Neural crest cell (in vitro differentiated cells): ENCODE data around the gene LSAMP. TPM values are rescaled to one million over a fixed set of nuclear protein-coding genes. Genes with fewer than 3 reads are reported as not detected.
A peak's percentile ranks its signal among the peaks of the same experiment; 100 is the strongest.

ENCODE experiments used
- DNase-seq: peaks from one replicate; pipeline ENCODE4 v3.0.0; 2021; ENCODE audit warnings: low read depth, mixed read lengths, low spot score
- H3K27ac Mint-ChIP-seq: one replicate; pipeline ENCODE4 v1.8.0; 2021; ENCODE audit warnings: mild to moderate bottlenecking, mixed read lengths; ENCODE audit not compliant: unreplicated experiment
- H3K27me3 Mint-ChIP-seq: 2 replicates; pipeline ENCODE4 v1.8.0; 2021; ENCODE audit warnings: low read depth, mild to moderate bottlenecking, mixed read lengths
- H3K36me3 Mint-ChIP-seq: 2 replicates; pipeline ENCODE4 v1.8.0; 2021; ENCODE audit warnings: low read depth, mild to moderate bottlenecking, mixed read lengths
- H3K4me1 Mint-ChIP-seq: 2 replicates; pipeline ENCODE4 v1.8.0; 2021; ENCODE audit warnings: mixed read lengths
- H3K4me3 Mint-ChIP-seq: one replicate; pipeline ENCODE4 v1.8.0; 2021; ENCODE audit warnings: mild to moderate bottlenecking, mixed read lengths
- H3K9me3 Mint-ChIP-seq: 2 replicates; pipeline ENCODE4 v1.8.0; 2021; ENCODE audit warnings: mixed read lengths
- CTCF ChIP-seq: fragments of 200-600 bp; sonication (generic); conservative IDR thresholded peaks from 2 replicates; pipeline ENCODE4 v1.5.0; 2021; ENCODE audit warnings: antibody characterized with exemption, mild to moderate bottlenecking
- total RNA-seq: library from RNA; stranded (reverse); gene quantifications from 2 replicates; pipeline ENCODE4 v1.2.1, GENCODE V29; 2021

The LSAMP gene
- total RNA-seq, 1 donor from 2014 or later: 36.7 TPM

- Mint-ChIP-seq H3K27me3 (no peaks in the 10 kb centered on the region), H3K9me3 (peaks cover 7% of the 10 kb centered on the region), H3K36me3 (peaks cover 9% of the 10 kb centered on the region), H3K4me3 (no peak overlapping the region), H3K27ac (no peak overlapping the region), H3K4me1 (peaks cover 9% of the 10 kb centered on the region)
- no peak for DNase-seq
- no peak for TF ChIP-seq CTCF
Measured at GRCh38 chr3:115999001-115999585, 446.2 kb downstream of the LSAMP start.

GRCh38 chr3:115996420-115997108 is 448.7 kb downstream of the LSAMP start:
- Mint-ChIP-seq H3K27me3 (no peaks in the 10 kb centered on the region), H3K4me3 (no peak overlapping the region), H3K9me3 (peaks cover 7% of the 10 kb centered on the region), H3K36me3 (peaks cover 9% of the 10 kb centered on the region), H3K4me1 (peaks cover 9% of the 10 kb centered on the region), H3K27ac (no peak overlapping the region)
- no peak for DNase-seq
- TF ChIP-seq CTCF: no peak

GRCh38 chr3:115990669-115991068 is 454.6 kb downstream of the LSAMP start:
- peaks cover 4% of the 10 kb centered on the region for H3K36me3 Mint-ChIP-seq
- DNase-seq: no peak
- no peaks in the 10 kb centered on the region for H3K9me3 Mint-ChIP-seq
- TF ChIP-seq CTCF: no peak
- no peak overlapping the region for H3K27ac Mint-ChIP-seq
- H3K4me3 Mint-ChIP-seq: no peak overlapping the region
- H3K27me3 Mint-ChIP-seq: no peaks in the 10 kb centered on the region
- no peaks in the 10 kb centered on the region for H3K4me1 Mint-ChIP-seq

- no peak for DNase-seq
- TF ChIP-seq CTCF: no peak
- no peak overlapping the region for H3K27ac Mint-ChIP-seq
- H3K27me3 Mint-ChIP-seq: no peaks in the 10 kb centered on the region
- no peaks in the 10 kb centered on the region for H3K4me1 Mint-ChIP-seq
- no peaks in the 10 kb centered on the region for H3K9me3 Mint-ChIP-seq
- H3K36me3 Mint-ChIP-seq: peaks cover 2% of the 10 kb centered on the region
- no peak overlapping the region for H3K4me3 Mint-ChIP-seq
Measured at GRCh38 chr3:115989684-115990421, 455.4 kb downstream of the LSAMP start.

- Mint-ChIP-seq H3K4me3 (no peak overlapping the region), H3K9me3 (no peaks in the 10 kb centered on the region), H3K36me3 (peaks cover 2% of the 10 kb centered on the region), H3K4me1 (no peaks in the 10 kb centered on the region), H3K27me3 (no peaks in the 10 kb centered on the region), H3K27ac (no peak overlapping the region)
- TF ChIP-seq CTCF: peak; percentile 53
- DNase-seq: no peak
Measured at GRCh38 chr3:115986555-115987207, 458.6 kb downstream of the LSAMP start.
